A549 (cell line): ENCODE results near the gene MRPL23. TPM values are rescaled to one million over a fixed set of nuclear protein-coding genes. Genes with fewer than 3 reads are reported as not detected.

Experiments used
- ATAC-seq, 2 experiments: fragments of 200-7000 bp in 1 of 2; fragments of >200 bp in 1 of 2; cut with Nextera tagmentation in 1 of 2; cut with Tn5 transposase in 1 of 2; 3 replicates each; pipeline versions ENCODE4 v1.8.0 to v1.9.1; 2018 to 2020; ENCODE audit warnings: mild to moderate bottlenecking in 1 of 2, moderate library complexity in 1 of 2
- CTCF ChIA-PET: fragments of 300-600 bp; sonication (Branson Sonifier 250); formaldehyde crosslinking; extraction: SDS; loops from one replicate; lab custom pipeline; 2021; ENCODE audit warnings: antibody characterized with exemption, inconsistent platforms; lab: Yijun Ruan, JAX
- POLR2A ChIA-PET: fragments of 350-600 bp; formaldehyde crosslinking; extraction: SDS; loops from one replicate; lab custom pipeline; 2021; ENCODE audit warnings: antibody characterized with exemption, inconsistent platforms; lab: Yijun Ruan, JAX
- DNase-seq, 2 experiments: peaks; one replicate each; pipeline versions ENCODE4 v3.0.0 to v3.0.0-alpha.2; 2011 to 2016; ENCODE audit warnings: low read depth in 1 of 2, low spot score in 1 of 2
- FAIRE-seq: peaks from 2 replicates; lab custom pipeline; 2011; peaks lifted over from hg19 to GRCh38; lab: Jason Lieb, UNC
- H3K27ac ChIP-seq, 2 experiments: fragments of >200 bp; sonication (Bioruptor Twin); formaldehyde crosslinking; 3 replicates each; pipeline ENCODE4 v1.5.1; 2016 to 2017
- H3K4me1 ChIP-seq: fragments of >200 bp; sonication (Bioruptor Twin); formaldehyde crosslinking; 3 replicates; pipeline ENCODE4 v1.6.1; 2016
- H3K4me2 ChIP-seq: fragments of >200 bp; sonication (Bioruptor Twin); formaldehyde crosslinking; 3 replicates; pipeline ENCODE4 v1.6.1; 2016
- H3K4me3 ChIP-seq: fragments of >200 bp; sonication (Bioruptor Twin); formaldehyde crosslinking; 3 replicates; pipeline ENCODE4 v1.5.1; 2016
- H3K9me3 ChIP-seq: fragments of >200 bp; sonication (Bioruptor Twin); formaldehyde crosslinking; 3 replicates; pipeline ENCODE4 v1.6.1; 2016
- BCL3 ChIP-seq: fragments of >200 bp; sonication (Bioruptor Twin); formaldehyde crosslinking; IDR thresholded peaks from 3 replicates; pipeline ENCODE4 v1.6.1; 2016
- CHD4 ChIP-seq: fragments of 200-600 bp; sonication (generic); IDR thresholded peaks from 2 replicates; pipeline ENCODE4 v1.6.1; 2016; ENCODE audit warnings: antibody characterized with exemption, mild to moderate bottlenecking, borderline replicate concordance
- EHF ChIP-seq: fragments of 250-450 bp; sonication (Bioruptor Pico); IDR thresholded peaks from 2 replicates; pipeline ENCODE4 v1.5.0; 2020; ENCODE audit warnings: mild to moderate bottlenecking
- EHMT2 ChIP-seq: fragments of 200-600 bp; sonication (generic); IDR thresholded peaks from 2 replicates; pipeline ENCODE4 v1.6.1; 2016; ENCODE audit warnings: antibody characterized with exemption, low read depth, mild to moderate bottlenecking, moderate library complexity
- ELK1 ChIP-seq: fragments of 150-350 bp; IDR thresholded peaks from 2 replicates; pipeline ENCODE4 v1.6.1; 2014; ENCODE audit warnings: low read depth, mild to moderate bottlenecking, low read length
- EP300 ChIP-seq, 2 experiments: fragments of >200 bp; sonication (Bioruptor Twin); formaldehyde crosslinking; IDR thresholded peaks; 2 replicates in 1 of 2; 3 replicates in 1 of 2; pipeline ENCODE4 v1.6.1; 2016 to 2017
- ESRRA ChIP-seq: fragments of 150-350 bp; IDR thresholded peaks from 2 replicates; pipeline ENCODE4 v1.6.1; 2014; ENCODE audit warnings: mild to moderate bottlenecking, low read length, borderline replicate concordance
- FOSB ChIP-seq: fragments of 250-450 bp; sonication (Bioruptor Pico); IDR thresholded peaks from 2 replicates; pipeline ENCODE4 v1.5.0; 2020; ENCODE audit warnings: mild to moderate bottlenecking, moderate library complexity
- FOSL2 ChIP-seq, 2 experiments: fragments of 450-650 bp in 1 of 2; fragments of >200 bp in 1 of 2; sonication (Bioruptor Twin) in 1 of 2; formaldehyde crosslinking; IDR thresholded peaks; 2 replicates each; pipeline versions ENCODE4 v1.5.0 to v1.6.1; 2016 to 2020; ENCODE audit warnings: mild to moderate bottlenecking in 1 of 2, moderate library complexity in 1 of 2
- FOXS1 ChIP-seq: fragments of 250-450 bp; sonication (Bioruptor Pico); IDR thresholded peaks from 2 replicates; pipeline ENCODE4 v1.5.0; 2020; ENCODE audit warnings: mild to moderate bottlenecking, moderate library complexity
- GATA3 ChIP-seq: IDR thresholded peaks from 2 replicates; pipeline ENCODE4 v1.6.1; 2012; ENCODE audit warnings: borderline replicate concordance
- HOXB13 ChIP-seq: fragments of 250-450 bp; sonication (Bioruptor Pico); IDR thresholded peaks from 2 replicates; pipeline ENCODE4 v1.5.0; 2020; ENCODE audit warnings: low read depth, mild to moderate bottlenecking, moderate library complexity
- HOXB5 ChIP-seq: fragments of 250-450 bp; sonication (Bioruptor Pico); IDR thresholded peaks from 2 replicates; pipeline ENCODE4 v1.5.0; 2020; ENCODE audit warnings: mild to moderate bottlenecking, moderate library complexity
- JUN ChIP-seq, 2 experiments: fragments of >200 bp; sonication (Bioruptor Twin); formaldehyde crosslinking; IDR thresholded peaks; 2 replicates in 1 of 2; 3 replicates in 1 of 2; pipeline ENCODE4 v1.6.1; 2016 to 2017
- KDM1A ChIP-seq: fragments of 200-600 bp; sonication (generic); IDR thresholded peaks from 2 replicates; pipeline ENCODE4 v1.6.1; 2016; ENCODE audit warnings: low read depth, mild to moderate bottlenecking
- MAZ ChIP-seq: fragments of 150-350 bp; IDR thresholded peaks from 2 replicates; pipeline ENCODE4 v1.6.1; 2014; ENCODE audit warnings: antibody characterized with exemption, low read depth, low read length, borderline replicate concordance
- NPAS2 ChIP-seq: fragments of 250-450 bp; sonication (Bioruptor Pico); IDR thresholded peaks from 2 replicates; pipeline ENCODE4 v1.8.0; 2022; ENCODE audit warnings: mild to moderate bottlenecking, moderate library complexity, borderline replicate concordance
- POLR2A ChIP-seq: IDR thresholded peaks from 2 replicates; pipeline ENCODE4 v1.6.1; 2012; ENCODE audit warnings: mild to moderate bottlenecking, low read length
- POLR2AphosphoS2 ChIP-seq: conservative IDR thresholded peaks from 2 replicates; pipeline ENCODE4 v1.6.1; 2012; ENCODE audit warnings: low read length, improper control_type of control experiment, inconsistent platforms
- RAD21 ChIP-seq, 2 experiments: fragments of >200 bp in 1 of 2; sonication (Bioruptor Twin) in 1 of 2; formaldehyde crosslinking in 1 of 2; IDR thresholded peaks in 1 of 2; conservative IDR thresholded peaks in 1 of 2; 2 replicates in 1 of 2; 3 replicates in 1 of 2; pipeline ENCODE4 v1.6.1; 2012 to 2018; ENCODE audit warnings: inconsistent platforms in 1 of 2
- RARB ChIP-seq: fragments of 250-450 bp; sonication (Bioruptor Pico); IDR thresholded peaks from 2 replicates; pipeline ENCODE4 v1.8.0; 2021; ENCODE audit warnings: mild to moderate bottlenecking, moderate library complexity
- SREBF2 ChIP-seq: fragments of 450-650 bp; IDR thresholded peaks from 2 replicates; pipeline ENCODE4 v1.6.1; 2014; ENCODE audit warnings: mild to moderate bottlenecking, moderate library complexity
- TFCP2L1 ChIP-seq: fragments of 250-450 bp; sonication (Bioruptor Pico); IDR thresholded peaks from 2 replicates; pipeline ENCODE4 v1.5.0; 2021; ENCODE audit warnings: mild to moderate bottlenecking
- ZC3H11A ChIP-seq: fragments of 450-650 bp; IDR thresholded peaks from 2 replicates; pipeline ENCODE4 v1.6.1; 2014; ENCODE audit warnings: antibody characterized with exemption, mild to moderate bottlenecking
- ZFP36 ChIP-seq: fragments of 450-650 bp; IDR thresholded peaks from 2 replicates; pipeline ENCODE4 v1.6.1; 2014; ENCODE audit warnings: borderline replicate concordance; ENCODE audit not compliant: partially characterized antibody
- ZNF302 ChIP-seq: fragments of 250-450 bp; sonication (Bioruptor Pico); IDR thresholded peaks from 2 replicates; pipeline ENCODE4 v1.9.0; 2021; ENCODE audit warnings: inconsistent platforms, mild to moderate bottlenecking, moderate library complexity
- ZSCAN20 ChIP-seq: fragments of 250-450 bp; sonication (Bioruptor Pico); IDR thresholded peaks from 2 replicates; pipeline ENCODE4 v1.8.0; 2022; ENCODE audit warnings: mild to moderate bottlenecking, moderate library complexity
- WGBS: methylation state at CpG from one replicate; pipeline ENCODE4 v1.1.6; 2017; ENCODE audit errors: missing lambda C conversion rate; 5-methylcytosine and 5-hydroxymethylcytosine counted together
- polyA plus RNA-seq, 4 experiments: library from polyadenylated mRNA; depleted of rRNA in 3 of 4; stranded (reverse); fragments of >200 nt; fragmentation: RNase III in 1 of 4; extraction: RNeasy Plus Mini Kit Qiagen cat#74134 plus additional on column Dnase treatment in 1 of 4; gene quantifications; 2 replicates in 3 of 4; 3 replicates in 1 of 4; pipeline ENCODE4 v1.2.3, GENCODE V29; 2011 to 2017

The MRPL23 gene
- polyA plus RNA-seq, 2 of the 4 experiments (the other 2 are of a cell fraction) = 77.7 to 160 TPM

- Histone ChIP-seq H3K27ac (no peak overlapping the region), H3K4me2 (no peak overlapping the region), H3K4me3 (no peak overlapping the region), H3K9me3 (no peaks in the 10 kb centered on the region)
- WGBS = 50% methylated on average over 18 of the region's 18 CpGs
- FAIRE-seq (no peak), ATAC-seq (no peak)
- CTCF ChIA-PET = interaction anchor here (0.7 to 2.7 kb wide), 12 partner anchors 12 to 109 kb away, joined by 3 to 10 read pairs (median 4); partner anchors contain the start of gene H19
- POLR2A ChIA-PET = no interaction called here
- no peak for TF ChIP-seq GATA3
- TF ChIP-seq MAZ = no peak
- TF ChIP-seq FOSB (CRISPR knock-in tag) = no peak
- no peak for TF ChIP-seq EP300 (IDR thresholded peaks at IDR 0.05)
- no peak for TF ChIP-seq ESRRA
- TF ChIP-seq SREBF2 = no peak
- no peak for TF ChIP-seq NPAS2
- no peak for TF ChIP-seq TFCP2L1 (CRISPR knock-in tag)
- no peak for TF ChIP-seq JUN (IDR thresholded peaks at IDR 0.05)
- TF ChIP-seq RAD21 (conservative IDR thresholded peaks at IDR 0.05 in 1 of 2, IDR thresholded peaks at IDR 0.05 in 1 of 2) = no peak
- TF ChIP-seq ZC3H11A = no peak
- TF ChIP-seq RARB (CRISPR knock-in tag) = no peak
- TF ChIP-seq KDM1A = no peak
- TF ChIP-seq FOXS1 (CRISPR knock-in tag) = no peak
- no peak for TF ChIP-seq BCL3
- TF ChIP-seq, all 56 proteins: peak for 0
- no peaks in the 10 kb centered on the region for H3K4me1 ChIP-seq
- DNase-seq = no peak
Observed at GRCh38 chr11:1933416-1934334, 13.5 kb upstream of the MRPL23 start.

- CTCF ChIA-PET = interaction anchor here (1.0 to 2.3 kb wide), 11 partner anchors 18 to 282 kb away, joined by 3 to 10 read pairs (median 4); partner anchors contain the start of gene H19
- 51% methylated on average over 14 of the region's 24 CpGs for WGBS
- FAIRE-seq = no peak
Observed at GRCh38 chr11:1934335-1935155, 12.6 kb upstream of the MRPL23 start.

More at GRCh38 chr11:1934335-1935155, 12.6 kb upstream of the MRPL23 start:
- TF ChIP-seq EHMT2 (no peak), ZNF302 (CRISPR knock-in tag) (no peak), POLR2AphosphoS2 (no peak), MAZ (no peak), HOXB5 (CRISPR knock-in tag) (no peak), ZSCAN20 (CRISPR knock-in tag) (no peak), HOXB13 (no peak), CHD4 (no peak), ZFP36 (no peak), FOSL2 (IDR thresholded peaks at IDR 0.05) (no peak), FOSL2 (CRISPR knock-in tag; IDR thresholded peaks at IDR 0.05) (no peak), POLR2A (no peak), EHF (CRISPR knock-in tag) (no peak), NPAS2 (no peak), GATA3 (no peak), ELK1 (no peak)
- no peaks in the 10 kb centered on the region for H3K9me3 ChIP-seq
- no peak overlapping the region for H3K27ac ChIP-seq
- no peaks in the 10 kb centered on the region for H3K4me1 ChIP-seq
- DNase-seq (no peak), ATAC-seq (no peak)
- POLR2A ChIA-PET = no interaction called here
- H3K4me2 ChIP-seq = no peak overlapping the region
- no peak overlapping the region for H3K4me3 ChIP-seq
